Esophagus muscularis mucosa (tissue), 4 donors: ENCODE measurements around the gene OR9Q2. TPM values are rescaled to one million over a fixed set of nuclear protein-coding genes. Genes with fewer than 3 reads are reported as not detected.

ENCODE experiments used
- DNase-seq: peaks from one replicate; pipeline ENCODE4 v3.0.0-alpha.2; 2017; ENCODE audit errors: extremely low spot score
- H3K27ac ChIP-seq, 4 donors: fragments of 200-600 bp; sonication (generic); replicated peaks in 1 of 4; 1 replicate in 3 of 4; 2 replicates in 1 of 4; pipeline ENCODE4 v1.5.1; 2016 to 2019; ENCODE audit warnings: mild to moderate bottlenecking in 1 of 4
- H3K27me3 ChIP-seq, 4 donors: fragments of 200-600 bp; sonication (generic); one replicate each; pipeline versions ENCODE4 v1.5.1 to v1.6.0; 2016 to 2019
- H3K36me3 ChIP-seq, 4 donors: fragments of 200-600 bp; sonication (generic); one replicate each; pipeline ENCODE4 v1.5.1; 2016 to 2019
- H3K4me1 ChIP-seq, 4 donors: fragments of 200-600 bp; sonication (generic); one replicate each; pipeline ENCODE4 v1.5.1; 2016 to 2019
- H3K4me3 ChIP-seq, 4 donors: fragments of 200-600 bp; sonication (generic); 1 replicate in 2 of 4; 2 replicates in 2 of 4; pipeline ENCODE4 v1.5.1; 2016 to 2019; ENCODE audit warnings: mild to moderate bottlenecking in 4 of 4, moderate library complexity in 1 of 4
- H3K9me3 ChIP-seq, 4 donors: fragments of 200-600 bp; sonication (generic); 1 replicate in 3 of 4; 2 replicates in 1 of 4; pipeline ENCODE4 v1.5.1; 2016 to 2019
- EP300 ChIP-seq: sonication (generic); formaldehyde crosslinking; IDR thresholded peaks from one replicate; pipeline ENCODE4 v1.6.1; 2017; ENCODE audit warnings: antibody characterized with exemption
- POLR2A ChIP-seq: fragments of 450-650 bp; IDR thresholded peaks from one replicate; pipeline ENCODE4 v1.6.1; 2017; ENCODE audit warnings: antibody characterized with exemption, moderate library complexity, mild to moderate bottlenecking, low read depth
- POLR2AphosphoS5 ChIP-seq, 2 donors: sonication (generic); formaldehyde crosslinking; IDR thresholded peaks; one replicate each; pipeline ENCODE4 v1.6.1; 2017; ENCODE audit warnings: antibody characterized with exemption in 2 of 2
- WGBS: methylation state at CpG from one replicate; pipeline ENCODE4 v1.1.5; 2018; 5-methylcytosine and 5-hydroxymethylcytosine counted together
- intact Hi-C: fragments of 100-400 bp; cut with DNase I; formaldehyde crosslinking; loops from one replicate; pipeline ENCODE4 v1.15.1; 2023
- total RNA-seq, 4 donors: library from RNA; depleted of rRNA; stranded (reverse); fragments of >200 nt; gene quantifications; one replicate each; pipeline versions ENCODE4 v1.1.0 to v1.2.1, GENCODE V29; 2016
- TF ChIP-seq, protein P1 (sequence below), 3 experiments: fragments of 200-600 bp in 2 of 3; fragments of 450-650 bp in 1 of 3; sonication (generic) in 2 of 3; IDR thresholded peaks; one replicate each; pipeline ENCODE4 v1.5.1; 2017 to 2019; ENCODE audit warnings: antibody characterized with exemption in 3 of 3, mild to moderate bottlenecking in 2 of 3, moderate library complexity in 1 of 3

The OR9Q2 gene, protein sequence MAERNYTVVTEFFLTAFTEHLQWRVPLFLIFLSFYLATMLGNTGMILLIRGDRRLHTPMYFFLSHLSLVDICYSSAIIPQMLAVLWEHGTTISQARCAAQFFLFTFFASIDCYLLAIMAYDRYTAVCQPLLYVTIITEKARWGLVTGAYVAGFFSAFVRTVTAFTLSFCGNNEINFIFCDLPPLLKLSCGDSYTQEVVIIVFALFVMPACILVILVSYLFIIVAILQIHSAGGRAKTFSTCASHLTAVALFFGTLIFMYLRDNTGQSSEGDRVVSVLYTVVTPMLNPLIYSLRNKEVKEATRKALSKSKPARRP
- not detected for total RNA-seq

DNA sequence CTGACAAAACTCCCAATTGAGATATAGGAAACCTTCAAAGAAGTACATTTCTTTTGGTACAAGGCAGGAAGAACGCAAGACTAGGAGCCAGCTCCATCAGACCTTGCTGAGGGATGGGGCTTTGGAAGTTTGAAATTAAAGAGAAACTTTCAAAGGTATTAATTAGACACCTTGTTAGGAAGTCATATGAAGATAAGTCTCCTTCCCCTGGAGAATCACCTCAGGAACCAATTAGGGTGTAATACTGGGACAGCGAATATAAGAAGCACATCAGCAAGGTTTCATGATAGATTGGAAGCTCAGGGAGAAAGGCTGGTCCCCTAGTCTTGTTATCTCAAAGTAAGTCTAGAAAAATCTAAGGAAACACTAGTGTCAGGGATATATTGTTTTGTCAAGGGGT, at the start of gene OR9Q2:
Gene OR9Q2, plus strand, starts transcription at position 301 of the 400 bp plus-strand sequence. CDS start 1,421 bp downstream, outside the sequence.
- H3K4me3 ChIP-seq: no peak within 1 kb of the TSS
- no peak within 1 kb of the TSS for H3K27ac ChIP-seq
- TF ChIP-seq EP300 (no peak), POLR2A (no peak), POLR2AphosphoS5 (IDR thresholded peaks at IDR 0.05) (no peak)
- TF ChIP-seq, protein P1, sequence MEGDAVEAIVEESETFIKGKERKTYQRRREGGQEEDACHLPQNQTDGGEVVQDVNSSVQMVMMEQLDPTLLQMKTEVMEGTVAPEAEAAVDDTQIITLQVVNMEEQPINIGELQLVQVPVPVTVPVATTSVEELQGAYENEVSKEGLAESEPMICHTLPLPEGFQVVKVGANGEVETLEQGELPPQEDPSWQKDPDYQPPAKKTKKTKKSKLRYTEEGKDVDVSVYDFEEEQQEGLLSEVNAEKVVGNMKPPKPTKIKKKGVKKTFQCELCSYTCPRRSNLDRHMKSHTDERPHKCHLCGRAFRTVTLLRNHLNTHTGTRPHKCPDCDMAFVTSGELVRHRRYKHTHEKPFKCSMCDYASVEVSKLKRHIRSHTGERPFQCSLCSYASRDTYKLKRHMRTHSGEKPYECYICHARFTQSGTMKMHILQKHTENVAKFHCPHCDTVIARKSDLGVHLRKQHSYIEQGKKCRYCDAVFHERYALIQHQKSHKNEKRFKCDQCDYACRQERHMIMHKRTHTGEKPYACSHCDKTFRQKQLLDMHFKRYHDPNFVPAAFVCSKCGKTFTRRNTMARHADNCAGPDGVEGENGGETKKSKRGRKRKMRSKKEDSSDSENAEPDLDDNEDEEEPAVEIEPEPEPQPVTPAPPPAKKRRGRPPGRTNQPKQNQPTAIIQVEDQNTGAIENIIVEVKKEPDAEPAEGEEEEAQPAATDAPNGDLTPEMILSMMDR (IDR thresholded peaks at IDR 0.05): no peak
- DNase-seq: no peak
- no peaks in the 10 kb centered on the region for H3K9me3 ChIP-seq
- no peaks in the 10 kb centered on the region for H3K27me3 ChIP-seq
- H3K4me1 ChIP-seq: no peaks in the 10 kb centered on the region
- 92% methylated on average over 2 of the region's 2 CpGs for WGBS
- intact Hi-C loops: no loop called here
- H3K36me3 ChIP-seq: no peaks in the 10 kb centered on the region

DNA sequence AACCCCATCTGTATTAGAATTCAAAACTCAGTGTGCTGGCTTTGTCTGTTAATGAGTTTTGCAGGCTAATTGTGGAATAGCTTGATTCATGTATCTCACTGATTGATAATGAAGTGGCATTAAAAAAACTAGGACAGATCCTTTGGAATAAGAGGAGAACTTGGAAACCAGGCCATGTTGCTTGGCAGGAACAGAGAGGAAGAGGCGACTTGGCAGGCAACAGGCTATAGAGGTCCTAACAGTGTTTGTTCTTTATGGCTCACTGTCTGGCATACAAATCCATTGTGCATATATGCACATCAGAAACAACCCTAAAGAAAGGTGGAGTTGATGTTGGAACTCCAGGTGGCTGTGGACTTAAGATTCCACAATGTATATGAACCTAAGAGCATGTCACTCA, 46.1 kb upstream of the OR9Q2 start:
- Histone ChIP-seq H3K27me3 (no peaks in the 10 kb centered on the region), H3K9me3 (no peaks in the 10 kb centered on the region), H3K4me1 (no peaks in the 10 kb centered on the region), H3K27ac (no peak overlapping the region), H3K36me3 (no peaks in the 10 kb centered on the region), H3K4me3 (no peak overlapping the region)
- intact Hi-C loops: no loop called here
- DNase-seq: no peak
- TF ChIP-seq POLR2AphosphoS5 (IDR thresholded peaks at IDR 0.05): no peak
- TF ChIP-seq POLR2A: no peak
- TF ChIP-seq, protein P1 (IDR thresholded peaks at IDR 0.05): no peak
- TF ChIP-seq EP300: no peak
- 89% methylated on average over 1 of the region's 1 CpG for WGBS

DNA sequence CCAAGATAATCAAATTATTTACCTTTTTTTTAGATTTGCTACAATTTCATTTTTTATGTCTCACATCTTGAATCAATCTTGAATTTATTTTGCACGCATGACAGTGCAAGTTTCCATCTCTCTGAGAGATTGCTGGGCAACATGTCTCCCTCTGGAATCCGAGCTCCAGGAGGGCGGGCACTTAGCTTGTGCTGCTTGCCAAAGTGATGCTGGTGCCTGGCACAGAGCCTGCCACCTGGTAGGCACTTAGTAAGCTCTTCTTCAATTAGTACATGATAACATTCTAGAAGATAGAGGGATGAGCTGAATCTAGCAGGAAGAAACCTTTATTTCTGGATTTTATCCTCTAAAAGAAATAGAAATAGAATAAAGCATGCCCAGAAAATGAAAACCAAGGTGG, 36.1 kb upstream of the OR9Q2 start:
- H3K9me3 ChIP-seq: no peaks in the 10 kb centered on the region
- no peak for TF ChIP-seq POLR2A
- no peak for TF ChIP-seq EP300
- TF ChIP-seq POLR2AphosphoS5 (IDR thresholded peaks at IDR 0.05): no peak
- TF ChIP-seq, protein P1 (IDR thresholded peaks at IDR 0.05): no peak
- 75% methylated on average over 3 of the region's 3 CpGs for WGBS
- no peaks in the 10 kb centered on the region for H3K27me3 ChIP-seq
- DNase-seq: no peak
- H3K4me1 ChIP-seq: no peaks in the 10 kb centered on the region
- H3K27ac ChIP-seq: no peak overlapping the region
- intact Hi-C loops: no loop called here
- H3K4me3 ChIP-seq: no peak overlapping the region
- H3K36me3 ChIP-seq: no peaks in the 10 kb centered on the region

DNA sequence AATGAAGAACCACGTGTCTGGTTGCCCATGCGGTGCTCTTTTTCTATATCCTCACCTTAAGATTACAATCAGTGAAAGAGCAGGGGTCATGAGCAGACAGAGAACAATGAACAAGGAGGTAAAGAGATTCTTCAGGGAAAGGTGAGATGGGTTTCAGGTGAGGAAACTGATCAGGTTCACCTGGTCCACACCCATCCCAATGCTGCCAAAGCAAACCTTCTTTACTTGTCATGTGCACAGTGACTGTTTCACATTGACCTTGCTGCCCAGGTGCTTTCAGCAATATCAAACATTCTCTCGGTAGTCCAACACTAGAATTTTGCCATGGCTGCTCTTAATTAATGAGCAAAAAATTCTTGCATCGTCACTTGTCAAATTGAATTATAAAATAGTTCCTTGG, 24.5 kb upstream of the OR9Q2 start:
- 81% methylated on average over 4 of the region's 4 CpGs for WGBS
- Histone ChIP-seq H3K27ac (no peak overlapping the region), H3K4me1 (no peaks in the 10 kb centered on the region), H3K4me3 (no peak overlapping the region), H3K9me3 (no peaks in the 10 kb centered on the region), H3K36me3 (no peaks in the 10 kb centered on the region), H3K27me3 (no peaks in the 10 kb centered on the region)
- intact Hi-C loops: no loop called here
- TF ChIP-seq POLR2AphosphoS5 (IDR thresholded peaks at IDR 0.05): no peak
- no peak for TF ChIP-seq POLR2A
- TF ChIP-seq, protein P1 (IDR thresholded peaks at IDR 0.05): no peak
- no peak for TF ChIP-seq EP300
- no peak for DNase-seq

DNA sequence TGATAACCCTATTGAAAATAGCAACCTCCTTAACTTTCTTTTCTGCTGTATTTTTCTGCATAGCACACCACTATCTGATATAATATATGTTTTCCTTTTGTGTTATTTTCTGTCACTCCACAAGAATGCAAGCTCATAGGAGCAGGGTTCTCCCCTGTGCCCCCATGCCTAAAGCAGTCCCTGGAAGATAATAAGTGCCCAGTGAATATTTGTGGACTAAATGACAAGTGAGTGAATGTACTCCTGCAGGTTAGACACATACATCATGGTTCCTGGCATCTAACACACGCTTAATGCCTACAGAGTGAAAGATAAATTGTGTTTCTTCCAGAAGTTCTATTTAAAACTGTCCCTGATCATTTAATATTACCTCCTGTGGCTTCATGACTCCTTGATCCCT, 23.9 kb upstream of the OR9Q2 start:
- Histone ChIP-seq H3K27me3 (no peaks in the 10 kb centered on the region), H3K9me3 (no peaks in the 10 kb centered on the region), H3K36me3 (no peaks in the 10 kb centered on the region), H3K4me1 (no peaks in the 10 kb centered on the region), H3K27ac (no peak overlapping the region), H3K4me3 (no peak overlapping the region)
- WGBS: 61% methylated on average over 1 of the region's 1 CpG
- intact Hi-C loops: no loop called here
- TF ChIP-seq, protein P1 (IDR thresholded peaks at IDR 0.05): no peak
- TF ChIP-seq EP300 (no peak), POLR2A (no peak), POLR2AphosphoS5 (IDR thresholded peaks at IDR 0.05) (no peak)
- no peak for DNase-seq
